ENCODE measurements around the gene PRPF38A.

DNA sequence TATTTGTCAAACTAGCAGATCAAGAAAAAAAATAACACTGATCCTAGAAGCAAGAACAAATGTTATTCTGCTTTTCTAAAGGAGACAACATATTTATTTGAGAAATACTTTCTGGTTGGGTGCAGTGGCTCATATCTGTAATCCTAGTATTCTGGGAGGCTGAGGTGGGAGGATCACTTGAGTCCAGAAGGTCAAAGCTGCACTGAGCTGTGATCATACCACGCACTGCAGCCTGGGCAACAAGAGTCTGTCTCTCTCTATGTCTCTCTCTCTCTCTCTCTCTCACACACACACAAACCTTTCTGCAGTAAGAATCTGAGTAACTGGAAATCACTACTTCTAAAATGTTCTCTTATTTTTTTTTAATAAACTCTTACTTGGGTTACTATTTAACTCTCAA, 31.2 kb downstream of the PRPF38A start:
- TF ChIP-seq GATA2 (CRISPR knock-in tag; IDR thresholded peaks at IDR 0.05) = no peak
- no peak for TF ChIP-seq RFX5 (IDR thresholded peaks at IDR 0.05; ENCODE audit: low read length)
- TF ChIP-seq POLR2AphosphoS5 (IDR thresholded peaks at IDR 0.05; ENCODE audit: low read depth, low read length) = no peak

Data from SK-N-SH (cell line).